NCI-H128 (cell line): Measurements from ENCODE around the gene LYPD6.

ENCODE experiments used
- DNase-seq: peaks from one replicate; lab custom pipeline; 2025; ENCODE audit not compliant: unreplicated experiment; lab: John Stamatoyannopoulos, UW

LYPD6 gene

GRCh38 chr2:149448315-149448714 lies 117.9 kb downstream of the LYPD6 start:
- DNase-seq: no peak

- DNase-seq: no peak
Observed at GRCh38 chr2:149449017-149449416, 118.6 kb downstream of the LYPD6 start.

GRCh38 chr2:149451417-149452165 lies 121.2 kb downstream of the LYPD6 start:
- DNase-seq: no peak

GRCh38 chr2:149456285-149456684 lies 125.9 kb downstream of the LYPD6 start:
- no peak for DNase-seq

- no peak for DNase-seq
Observed at GRCh38 chr2:149458502-149458901, 128.1 kb downstream of the LYPD6 start.

GRCh38 chr2:149463328-149464002 lies 133.1 kb downstream of the LYPD6 start:
- no peak for DNase-seq

GRCh38 chr2:149464396-149464795 lies 134.0 kb downstream of the LYPD6 start:
- no peak for DNase-seq

- no peak for DNase-seq
Observed at GRCh38 chr2:149465873-149466272, 135.5 kb downstream of the LYPD6 start.

GRCh38 chr2:149466635-149467034 lies 136.2 kb downstream of the LYPD6 start:
- no peak for DNase-seq

- DNase-seq: no peak
Observed at GRCh38 chr2:149467436-149467835, 137.0 kb downstream of the LYPD6 start.

GRCh38 chr2:149468636-149469035 lies 138.2 kb downstream of the LYPD6 start:
- DNase-seq: no peak

GRCh38 chr2:149470046-149470445 lies 139.7 kb downstream of the LYPD6 start:
- no peak for DNase-seq

GRCh38 chr2:149472413-149472812 lies 142.0 kb downstream of the LYPD6 start:
- DNase-seq: no peak

GRCh38 chr2:149473068-149473467 lies 142.7 kb downstream of the LYPD6 start:
- DNase-seq: no peak

- no peak for DNase-seq
Observed at GRCh38 chr2:149473521-149473920, 143.1 kb downstream of the LYPD6 start.

- no peak for DNase-seq
Observed at GRCh38 chr2:149483004-149483605, 152.7 kb downstream of the LYPD6 start.

- DNase-seq: no peak
Observed at GRCh38 chr2:149486664-149487063, 156.3 kb downstream of the LYPD6 start.

GRCh38 chr2:149487189-149487588 lies 156.8 kb downstream of the LYPD6 start:
- no peak for DNase-seq

- DNase-seq: no peak
Observed at GRCh38 chr2:149488706-149489440, 158.5 kb downstream of the LYPD6 start.

- DNase-seq: no peak
Observed at GRCh38 chr2:149489452-149489851, 159.1 kb downstream of the LYPD6 start.

- no peak for DNase-seq
Observed at GRCh38 chr2:149490296-149490695, 159.9 kb downstream of the LYPD6 start.

- DNase-seq: no peak
Observed at GRCh38 chr2:149492923-149493322, 162.5 kb downstream of the LYPD6 start.
